Heart left ventricle (tissue), 16 donors: ENCODE results near the gene NUCKS1. TPM values are rescaled to one million over a fixed set of nuclear protein-coding genes. Genes with fewer than 3 reads are reported as not detected.

Experiments used
- ATAC-seq, 4 donors: fragments of 200-7000 bp; cut with Tn5 transposase; one replicate each; pipeline ENCODE4 v1.9.1; 2020 to 2022; ENCODE audit warnings: moderate library complexity in 4 of 4, mild to moderate bottlenecking in 3 of 4, moderate number of reproducible peaks in 1 of 4
- DNase-seq, 5 donors: peaks; one replicate each; pipeline ENCODE4 v3.0.0-alpha.2; 2020
- H3K27ac ChIP-seq, 12 donors: fragments of 200-600 bp; sonication (generic) in 4 of 12; one replicate each; pipeline versions ENCODE4 v1.5.0 to v1.8.0; 2016 to 2022; ENCODE audit warnings: mild to moderate bottlenecking in 2 of 12
- H3K27me3 ChIP-seq, 9 donors: fragments of 200-600 bp; sonication (generic) in 2 of 9; one replicate each; pipeline versions ENCODE4 v1.5.1 to v1.8.0; 2016 to 2022; ENCODE audit warnings: mild to moderate bottlenecking in 3 of 9
- H3K36me3 ChIP-seq, 9 donors: fragments of 200-600 bp; sonication (generic) in 2 of 9; one replicate each; pipeline versions ENCODE4 v1.5.0 to v1.8.0; 2018 to 2022; ENCODE audit warnings: mild to moderate bottlenecking in 2 of 9
- H3K4me1 ChIP-seq, 12 donors: fragments of 200-600 bp; sonication (generic) in 4 of 12; one replicate each; pipeline versions ENCODE4 v1.5.0 to v1.8.0; 2016 to 2022; ENCODE audit warnings: mild to moderate bottlenecking in 3 of 12
- H3K4me3 ChIP-seq, 12 donors: fragments of 200-600 bp; sonication (generic) in 4 of 12; one replicate each; pipeline versions ENCODE4 v1.5.0 to v1.8.0; 2017 to 2022; ENCODE audit warnings: mild to moderate bottlenecking in 9 of 12, moderate library complexity in 4 of 12
- H3K9me3 ChIP-seq, 12 donors: fragments of 200-600 bp; sonication (generic) in 4 of 12; one replicate each; pipeline versions ENCODE4 v1.5.0 to v1.8.0; 2016 to 2022; ENCODE audit warnings: mild to moderate bottlenecking in 1 of 12
- CTCF ChIP-seq, 12 donors: fragments of 200-600 bp; sonication (generic) in 4 of 12; IDR thresholded peaks; one replicate each; pipeline versions ENCODE4 v1.5.0 to v1.8.0; 2018 to 2022; ENCODE audit warnings: antibody characterized with exemption in 12 of 12, mild to moderate bottlenecking in 5 of 12
- POLR2A ChIP-seq, 2 donors: fragments of 450-650 bp; IDR thresholded peaks; one replicate each; pipeline ENCODE4 v1.6.1; 2017; ENCODE audit warnings: antibody characterized with exemption in 2 of 2, mild to moderate bottlenecking in 2 of 2, moderate library complexity in 2 of 2
- WGBS, 4 donors: extraction: QIAGEN DNeasy Blood & Tissue Kit in 2 of 4; methylation state at CpG; one replicate each; pipeline versions ENCODE4 v1.1.5 to v1.1.7; 2013 to 2018; 5-methylcytosine and 5-hydroxymethylcytosine counted together
- intact Hi-C, 10 donors: fragments of 100-400 bp; cut with DNase I; formaldehyde crosslinking; loops; one replicate each; pipeline versions ENCODE4 v1.11.1 to v1.14.2; 2022
- polyA plus RNA-seq, 2 donors: library from polyadenylated mRNA; stranded (reverse); fragments of 200-250 nt; gene quantifications; one replicate each; pipeline ENCODE4 v1.2.3, GENCODE V29; 2013
- total RNA-seq, 9 donors: library from RNA; depleted of rRNA in 2 of 9; stranded (reverse); fragments of >200 nt in 2 of 9; fragmentation: NEBNext Ultra II Directional in 3 of 9; extraction: Animal tissue kit (Norgen Biotek cat#: 25700) in 3 of 9; gene quantifications; one replicate each; pipeline versions ENCODE4 v1.1.0 to v1.2.4, GENCODE V29; 2016 to 2023
- donor health status: ischemic (EF 13 %, LVEDD 7.1; RV severe dilation, severe dysfunction).
- donor health status: healthy with polysubstance abuse.
- donor health status: DM: no; HTN: yes; CAD: no.
- donor health status: DM: no; HTN: no; CAD: no.
- donor health status: ischemic (EF 25% LVEDD 6.9; RV normal size, moderate dysfunction).
- donor health status: ischemic (EF 25% LVEDD 5.7; RV mildly dilated, moderate dysfunction).
- donor health status: healthy.
- donor health status: DM: yes; HTN: yes; CAD: no.
- donor health status: ischemic (EF 35%, LVEDD 5.7; RV mildly dilated, moderate dysfunction).
- donor health status: nonischemic (EF 11% LVEDD 7.7; RV severe dilation, severe dysfunction).
- donor health status: DM: yes; HTN: yes; CAD: no.
- donor health status: PGD.
- donor health status: ischemic (EF 29% LVEDD 5.4; RV normal size, mild dysfunction).
- donor health status: nonischemic (EF 23%, LVEDD 6.1; RV moderate dilation, normal function).

Gene NUCKS1
- total and polyA plus RNA-seq, 11 donors: 73.4 to 240 (median 198) TPM

DNA sequence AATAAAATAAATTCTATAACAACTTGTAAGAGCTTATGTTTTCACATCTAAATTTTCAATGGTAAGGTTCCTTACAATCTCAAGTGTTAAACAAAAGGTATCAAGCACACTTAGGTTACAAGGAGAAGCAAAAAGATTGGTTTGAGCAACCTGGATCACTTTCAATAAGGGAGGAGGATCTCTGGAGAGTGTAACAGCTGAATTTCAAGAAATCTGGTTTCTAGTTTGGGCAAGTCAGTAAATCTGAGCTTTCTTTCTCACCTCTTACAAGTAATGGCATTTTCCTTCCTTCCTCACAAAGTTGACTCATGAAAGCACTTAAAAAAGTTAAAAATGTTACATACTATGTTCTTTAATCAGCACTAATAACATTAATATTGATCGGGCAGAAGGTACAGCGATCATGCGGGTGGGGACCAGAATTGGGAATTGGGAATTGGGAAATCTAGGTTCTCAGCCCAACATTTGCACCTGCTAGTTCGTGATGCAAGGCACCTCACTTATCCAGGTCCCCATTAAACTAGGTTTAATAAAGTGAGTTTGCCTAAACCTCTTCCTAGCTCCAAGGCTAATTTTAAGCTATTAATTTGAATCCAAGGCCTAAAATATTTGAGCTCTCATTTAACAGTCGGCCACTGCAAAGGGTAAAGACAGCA lies 3.1 kb downstream of the NUCKS1 start:
- no peak for ATAC-seq
- TF ChIP-seq CTCF (IDR thresholded peaks at IDR 0.05) (no peak), POLR2A (IDR thresholded peaks at IDR 0.05) (no peak)
- Histone ChIP-seq H3K36me3 (peaks cover 0 to 4% (median 0%) of the 10 kb centered on the region in 9 donors), H3K9me3 (no peaks in the 10 kb centered on the region), H3K4me3 (peak overlapping the region in 7 of 12 donors; percentile 0 to 81 (median 74)), H3K4me1 (peaks cover 8 to 61% (median 41%) of the 10 kb centered on the region in 12 donors), H3K27me3 (no peaks in the 10 kb centered on the region), H3K27ac (peak overlapping the region in 2 of 12 donors; percentile 12 to 23)
- no peak for DNase-seq
- 55 to 67% (median 66%) methylated on average over 5 of the region's 5 CpGs for WGBS, 4 donors
- intact Hi-C loops: no loop called here

DNA sequence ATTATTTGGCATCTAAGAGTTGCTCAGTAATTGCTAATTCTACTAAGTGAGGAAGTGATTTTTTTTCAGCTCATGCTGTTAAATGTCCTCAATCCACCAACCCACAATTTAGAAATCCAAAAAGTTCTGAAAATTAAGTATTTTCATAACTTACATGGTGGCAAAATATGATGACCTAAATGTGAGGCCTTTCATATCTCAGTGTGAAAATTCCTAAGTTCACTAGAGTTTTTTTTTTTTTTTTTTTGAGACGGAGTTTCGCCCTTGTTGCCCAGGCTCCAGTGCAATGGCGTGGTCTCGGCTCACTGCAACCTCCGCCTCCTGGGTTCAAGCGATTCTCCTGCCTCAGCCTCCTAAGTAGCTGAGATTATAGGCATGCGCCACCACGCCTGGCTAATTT lies 5.6 kb downstream of the NUCKS1 start:
- TF ChIP-seq POLR2A (IDR thresholded peaks at IDR 0.05) (no peak), CTCF (IDR thresholded peaks at IDR 0.05) (no peak)
- intact Hi-C loops: no loop called here
- no peaks in the 10 kb centered on the region for H3K9me3 ChIP-seq
- no peaks in the 10 kb centered on the region for H3K27me3 ChIP-seq
- H3K36me3 ChIP-seq: peaks cover 0 to 16% (median 7%) of the 10 kb centered on the region in 9 donors
- no peak for ATAC-seq
- no peak for DNase-seq
- H3K27ac ChIP-seq: peak overlapping the region in 2 of 12 donors; percentile 26 to 49
- peaks cover 8 to 75% (median 44%) of the 10 kb centered on the region in 12 donors for H3K4me1 ChIP-seq
- H3K4me3 ChIP-seq: no peak overlapping the region
- WGBS, 4 donors: 92 to 97% (median 94%) methylated on average over 7 to 8 of the region's 8 CpGs

DNA sequence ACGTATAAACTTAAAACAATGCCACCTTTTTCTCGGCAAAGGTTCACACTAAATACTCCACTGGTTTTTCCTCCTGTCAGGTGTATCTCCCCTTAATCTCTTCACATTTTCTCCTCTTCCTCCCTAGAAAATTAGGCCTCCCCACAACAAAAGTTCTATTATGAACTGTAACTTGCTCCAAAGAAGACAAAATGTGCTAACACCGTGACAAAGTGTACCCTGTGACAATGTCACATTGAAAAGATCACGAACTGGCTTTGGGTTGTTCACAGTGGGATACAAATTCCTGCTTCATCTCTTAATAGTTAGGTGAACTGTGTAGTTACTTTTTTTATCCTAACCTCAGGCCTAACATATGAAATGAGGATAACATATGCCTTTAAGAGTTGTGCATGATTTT lies 6.0 kb downstream of the NUCKS1 start:
- intact Hi-C loops: no loop called here
- H3K4me1 ChIP-seq: peaks cover 8 to 76% (median 45%) of the 10 kb centered on the region in 12 donors
- DNase-seq (no peak), ATAC-seq (peak in 1 of 4 donors; percentile 35)
- no peaks in the 10 kb centered on the region for H3K27me3 ChIP-seq
- no peak overlapping the region for H3K4me3 ChIP-seq
- peaks cover 0 to 16% (median 7%) of the 10 kb centered on the region in 9 donors for H3K36me3 ChIP-seq
- no peak for TF ChIP-seq CTCF (IDR thresholded peaks at IDR 0.05)
- TF ChIP-seq POLR2A (IDR thresholded peaks at IDR 0.05): no peak
- peak overlapping the region in 6 of 12 donors; percentile 11 to 49 (median 31) for H3K27ac ChIP-seq
- 36 to 55% (median 53%) methylated on average over 4 of the region's 4 CpGs for WGBS, 4 donors
- no peaks in the 10 kb centered on the region for H3K9me3 ChIP-seq

GRCh38 chr1:205741681-205742080 lies 8.3 kb downstream of the NUCKS1 start:
- Histone ChIP-seq H3K4me1 (peaks cover 0 to 64% (median 36%) of the 10 kb centered on the region in 12 donors), H3K27ac (no peak overlapping the region), H3K9me3 (no peaks in the 10 kb centered on the region), H3K27me3 (no peaks in the 10 kb centered on the region), H3K36me3 (peaks cover 0 to 22% (median 9%) of the 10 kb centered on the region in 9 donors), H3K4me3 (no peak overlapping the region)
- intact Hi-C loops: no loop called here
- DNase-seq (no peak), ATAC-seq (no peak)
- WGBS, 4 donors: 24 to 47% (median 39%) methylated on average over 1 of the region's 1 CpG
- TF ChIP-seq POLR2A (IDR thresholded peaks at IDR 0.05) (no peak), CTCF (IDR thresholded peaks at IDR 0.05) (no peak)
